Ovary (tissue), 3 donors: ENCODE measurements around the gene RABAC1.

Experiments used
- CTCF ChIP-seq, 3 donors: fragments of 450-650 bp in 2 of 3; fragments of 200-600 bp in 1 of 3; IDR thresholded peaks; one replicate each; pipeline versions ENCODE4 v1.5.1 to v1.8.0; 2016 to 2022; ENCODE audit warnings: antibody characterized with exemption in 3 of 3, mild to moderate bottlenecking in 1 of 3
- EP300 ChIP-seq: sonication (generic); formaldehyde crosslinking; IDR thresholded peaks from one replicate; pipeline ENCODE4 v1.6.1; 2017; ENCODE audit warnings: antibody characterized with exemption
- POLR2A ChIP-seq: fragments of 450-650 bp; IDR thresholded peaks from one replicate; pipeline ENCODE4 v1.6.1; 2017; ENCODE audit warnings: antibody characterized with exemption, mild to moderate bottlenecking, moderate library complexity
- donor health status: DM: no; HTN: no; CAD: no.

- TF ChIP-seq CTCF (IDR thresholded peaks at IDR 0.05) = no peak
- no peak for TF ChIP-seq EP300
- TF ChIP-seq POLR2A = no peak
Measured at GRCh38 chr19:41978470-41978869, 19.3 kb upstream of the RABAC1 start.
